HepG2 (cell line): ENCODE results near the gene GNB3. TPM values are rescaled to one million over a fixed set of nuclear protein-coding genes. Genes with fewer than 3 reads are reported as not detected.

Experiments used
- ASH2L ChIP-seq: fragments of 300-600, 200-600 bp; sonication (generic); IDR thresholded peaks from 2 replicates; pipeline ENCODE4 v1.7.0; 2017; ENCODE audit warnings: low read depth, mild to moderate bottlenecking, moderate library complexity, mixed read lengths, low read length; ENCODE audit not compliant: insufficient read length
- BCLAF1 ChIP-seq: fragments of 450-650 bp; IDR thresholded peaks from 2 replicates; pipeline ENCODE4 v1.6.1; 2017; ENCODE audit warnings: mild to moderate bottlenecking
- CHCHD3 ChIP-seq: sonication (generic); formaldehyde crosslinking; IDR thresholded peaks from 2 replicates; pipeline ENCODE4 v1.8.0; 2022; ENCODE audit warnings: mild to moderate bottlenecking, missing genetic modification reagents, moderate library complexity
- CHD4 ChIP-seq: fragments of 200-600 bp; sonication (generic); IDR thresholded peaks from 2 replicates; pipeline ENCODE4 v1.7.0; 2017; ENCODE audit warnings: mild to moderate bottlenecking, low read length, borderline replicate concordance
- ELK4 ChIP-seq: sonication (generic); formaldehyde crosslinking; IDR thresholded peaks from 2 replicates; pipeline ENCODE4 v1.9.0; 2021; ENCODE audit warnings: missing genetic modification reagents, borderline replicate concordance
- GATA4 ChIP-seq: sonication (generic); IDR thresholded peaks from 2 replicates; pipeline ENCODE4 v1.6.1; 2016; ENCODE audit warnings: antibody characterized with exemption, low read depth, borderline replicate concordance
- GRHL1 ChIP-seq: sonication (generic); formaldehyde crosslinking; conservative IDR thresholded peaks from 2 replicates; pipeline ENCODE4 v1.8.0; 2022; ENCODE audit warnings: missing genetic modification reagents
- HHEX ChIP-seq: IDR thresholded peaks from 2 replicates; pipeline ENCODE4 v1.6.1; 2016; ENCODE audit warnings: control low read depth
- HNRNPK ChIP-seq: fragments of 200-400 bp; formaldehyde crosslinking; IDR thresholded peaks from 2 replicates; pipeline ENCODE4 v1.6.1; 2018; ENCODE audit warnings: low read length, low read depth, moderate library complexity, mild to moderate bottlenecking; ENCODE audit not compliant: poor library complexity, severe bottlenecking
- NFE2 ChIP-seq: sonication (generic); formaldehyde crosslinking; IDR thresholded peaks from 2 replicates; pipeline ENCODE4 v1.4.0; 2020; ENCODE audit warnings: missing genetic modification reagents
- NR1H2 ChIP-seq: sonication (generic); formaldehyde crosslinking; IDR thresholded peaks from 2 replicates; pipeline ENCODE4 v1.8.1; 2022; ENCODE audit warnings: low read depth, missing genetic modification reagents, borderline replicate concordance
- SCMH1 ChIP-seq: sonication (generic); formaldehyde crosslinking; IDR thresholded peaks from 2 replicates; pipeline ENCODE4 v1.9.0; 2021; ENCODE audit warnings: missing genetic modification reagents, mild to moderate bottlenecking, borderline replicate concordance
- ZNF180 ChIP-seq: sonication (generic); formaldehyde crosslinking; IDR thresholded peaks from 2 replicates; pipeline ENCODE4 v1.4.0; 2020; ENCODE audit warnings: low read depth, missing genetic modification reagents, borderline replicate concordance
- ZNF20 ChIP-seq: sonication (generic); formaldehyde crosslinking; IDR thresholded peaks from 2 replicates; pipeline ENCODE4 v1.4.0; 2020; ENCODE audit warnings: mild to moderate bottlenecking, moderate library complexity, missing genetic modification reagents
- ZNF296 ChIP-seq: sonication (generic); formaldehyde crosslinking; conservative IDR thresholded peaks from 2 replicates; pipeline ENCODE4 v1.5.0; 2020; ENCODE audit warnings: mild to moderate bottlenecking, missing genetic modification reagents
- ZNF503 ChIP-seq: sonication (generic); formaldehyde crosslinking; IDR thresholded peaks from 2 replicates; pipeline ENCODE4 v1.4.0; 2020; ENCODE audit warnings: missing genetic modification reagents
- ZNF580 ChIP-seq: IDR thresholded peaks from 2 replicates; pipeline ENCODE4 v1.6.1; 2016; ENCODE audit warnings: low read depth, borderline replicate concordance
- polyA plus RNA-seq, 8 experiments: library from polyadenylated mRNA; depleted of rRNA in 3 of 8; stranded (reverse) in 7 of 8; unstranded in 1 of 8; fragments of >200 nt; fragmentation: Illumina TruSeq in 4 of 8; extraction: Trizol in 4 of 8; gene quantifications; 2 replicates each; pipeline versions ENCODE4 v1.2.1 to v1.2.3, GENCODE V29; 2011 to 2016; ENCODE audit warnings: low read depth in 4 of 8, missing spikeins in 1 of 8, mixed read lengths in 1 of 8; ENCODE audit not compliant: insufficient read depth in 1 of 8
- total RNA-seq, 5 experiments: library from RNA; depleted of rRNA; stranded (reverse); fragments of >200 nt; fragmentation: Illumina TruSeq; extraction: Trizol; gene quantifications; 2 replicates each; pipeline ENCODE4 v1.2.3, GENCODE V29; 2016; ENCODE audit warnings: low read depth in 1 of 5

GNB3 gene
- total and polyA plus RNA-seq, 2 of the 13 experiments (the other 11 are each of a cell fraction or from before 2014, with no cell fraction given): 1.3 to 3.6 TPM

GRCh38 chr12:6868211-6869048, 27.7 kb downstream of the GNB3 start (continued):
- TF ChIP-seq GATA4 (no peak), NFE2 (CRISPR knock-in tag) (no peak), HNRNPK (no peak), ASH2L (no peak), ZNF20 (CRISPR knock-in tag) (no peak), CHD4 (no peak), HHEX (no peak), SCMH1 (CRISPR knock-in tag) (no peak), GRHL1 (CRISPR knock-in tag) (no peak), CHCHD3 (no peak), NR1H2 (CRISPR knock-in tag) (no peak), ZNF503 (CRISPR knock-in tag) (no peak), ZNF580 (no peak), ELK4 (no peak), ZNF296 (CRISPR knock-in tag) (no peak), ZNF180 (CRISPR knock-in tag) (no peak), BCLAF1 (no peak)
